PFSK-1 (cell line): ENCODE data around the gene PDF.

Source experiments
- FOXP2 ChIP-seq: optimal IDR thresholded peaks from 2 replicates; pipeline ENCODE3; 2011; ENCODE audit warnings: borderline replicate concordance, control low read depth, inconsistent platforms; ENCODE audit not compliant: insufficient read depth; ENCODE audit errors: extremely low read length, extremely low read depth
- POLR2AphosphoS5 ChIP-seq: IDR thresholded peaks from 2 replicates; pipeline ENCODE4 v1.6.1; 2012; ENCODE audit warnings: low read depth, mild to moderate bottlenecking, control low read depth, low read length, moderate library complexity
- REST ChIP-seq, 2 experiments: IDR thresholded peaks; 2 replicates each; pipeline versions ENCODE4 v1.6.1 to v1.8.0; 2011 to 2012; ENCODE audit warnings: low read depth in 2 of 2, low read length in 2 of 2, control low read depth in 1 of 2, inconsistent platforms in 1 of 2, mild to moderate bottlenecking in 1 of 2, moderate library complexity in 1 of 2; ENCODE audit not compliant: insufficient read depth in 1 of 2
- SIN3A ChIP-seq: IDR thresholded peaks from 2 replicates; pipeline ENCODE4 v1.6.1; 2012; ENCODE audit warnings: mild to moderate bottlenecking, low read length, moderate library complexity, borderline replicate concordance; ENCODE audit not compliant: insufficient read depth
- TAF1 ChIP-seq: IDR thresholded peaks from 2 replicates; pipeline ENCODE4 v1.6.1; 2012; ENCODE audit warnings: low read length, control low read depth, borderline replicate concordance; ENCODE audit not compliant: insufficient read depth

- TF ChIP-seq POLR2AphosphoS5 (no peak), SIN3A (no peak), REST (IDR thresholded peaks at IDR 0.05; ENCODE audit: insufficient read depth in 1 of 2, low read depth in 2 of 2, low read length in 2 of 2) (no peak), TAF1 (no peak), FOXP2 (no peak)
Measured at GRCh38 chr16:69367980-69368379, 37.6 kb upstream of the PDF start.
